Measurements from ENCODE around the gene CHD1L.

DNA sequence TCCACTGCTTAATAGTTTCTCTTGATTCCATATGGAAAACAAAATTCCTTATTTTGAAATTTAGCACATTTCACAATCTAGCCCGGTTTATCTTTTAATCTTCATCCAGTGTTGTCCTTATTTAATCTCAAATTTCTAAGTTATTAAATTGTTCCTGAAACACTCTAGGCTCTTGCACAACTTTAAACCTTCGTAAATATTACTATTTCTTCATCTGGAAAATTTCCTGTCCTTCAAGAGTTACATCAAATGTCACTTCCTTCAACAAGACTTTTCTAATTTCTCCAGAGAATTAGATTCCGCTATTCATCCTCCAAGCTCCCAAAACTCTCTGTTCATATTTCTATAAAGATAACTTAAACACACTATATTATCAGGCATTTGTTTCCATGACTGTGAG is 23.9 kb upstream of the CHD1L start:
- TF ChIP-seq EZH2 (IDR thresholded peaks at IDR 0.05; ENCODE audit: low read length): no peak
- TF ChIP-seq, protein P1, sequence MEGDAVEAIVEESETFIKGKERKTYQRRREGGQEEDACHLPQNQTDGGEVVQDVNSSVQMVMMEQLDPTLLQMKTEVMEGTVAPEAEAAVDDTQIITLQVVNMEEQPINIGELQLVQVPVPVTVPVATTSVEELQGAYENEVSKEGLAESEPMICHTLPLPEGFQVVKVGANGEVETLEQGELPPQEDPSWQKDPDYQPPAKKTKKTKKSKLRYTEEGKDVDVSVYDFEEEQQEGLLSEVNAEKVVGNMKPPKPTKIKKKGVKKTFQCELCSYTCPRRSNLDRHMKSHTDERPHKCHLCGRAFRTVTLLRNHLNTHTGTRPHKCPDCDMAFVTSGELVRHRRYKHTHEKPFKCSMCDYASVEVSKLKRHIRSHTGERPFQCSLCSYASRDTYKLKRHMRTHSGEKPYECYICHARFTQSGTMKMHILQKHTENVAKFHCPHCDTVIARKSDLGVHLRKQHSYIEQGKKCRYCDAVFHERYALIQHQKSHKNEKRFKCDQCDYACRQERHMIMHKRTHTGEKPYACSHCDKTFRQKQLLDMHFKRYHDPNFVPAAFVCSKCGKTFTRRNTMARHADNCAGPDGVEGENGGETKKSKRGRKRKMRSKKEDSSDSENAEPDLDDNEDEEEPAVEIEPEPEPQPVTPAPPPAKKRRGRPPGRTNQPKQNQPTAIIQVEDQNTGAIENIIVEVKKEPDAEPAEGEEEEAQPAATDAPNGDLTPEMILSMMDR (optimal IDR thresholded peaks at IDR 0.05 in 1 of 3, IDR thresholded peaks at IDR 0.05 in 1 of 3, conservative IDR thresholded peaks at IDR 0.05 in 1 of 3; ENCODE audit: extremely low read depth in 1 of 3, insufficient read depth in 2 of 3, low read length in 3 of 3): no peak
